GM21619 (cell line): ENCODE measurements around the gene CDC7.
A peak's percentile ranks its signal among the peaks of the same experiment; 100 is the strongest.
"Not testable (repeated sequence)": the region's sequence is repeated elsewhere in the genome, so short reads cannot be mapped to it uniquely, and the experiment has no call there.

Experiments used
- ATAC-seq: cut with Tn5 transposase; IDR thresholded peaks from one replicate; pipeline ENCODE4 v1.9.1; 2021; ENCODE audit not compliant: unreplicated experiment

The CDC7 gene

DNA sequence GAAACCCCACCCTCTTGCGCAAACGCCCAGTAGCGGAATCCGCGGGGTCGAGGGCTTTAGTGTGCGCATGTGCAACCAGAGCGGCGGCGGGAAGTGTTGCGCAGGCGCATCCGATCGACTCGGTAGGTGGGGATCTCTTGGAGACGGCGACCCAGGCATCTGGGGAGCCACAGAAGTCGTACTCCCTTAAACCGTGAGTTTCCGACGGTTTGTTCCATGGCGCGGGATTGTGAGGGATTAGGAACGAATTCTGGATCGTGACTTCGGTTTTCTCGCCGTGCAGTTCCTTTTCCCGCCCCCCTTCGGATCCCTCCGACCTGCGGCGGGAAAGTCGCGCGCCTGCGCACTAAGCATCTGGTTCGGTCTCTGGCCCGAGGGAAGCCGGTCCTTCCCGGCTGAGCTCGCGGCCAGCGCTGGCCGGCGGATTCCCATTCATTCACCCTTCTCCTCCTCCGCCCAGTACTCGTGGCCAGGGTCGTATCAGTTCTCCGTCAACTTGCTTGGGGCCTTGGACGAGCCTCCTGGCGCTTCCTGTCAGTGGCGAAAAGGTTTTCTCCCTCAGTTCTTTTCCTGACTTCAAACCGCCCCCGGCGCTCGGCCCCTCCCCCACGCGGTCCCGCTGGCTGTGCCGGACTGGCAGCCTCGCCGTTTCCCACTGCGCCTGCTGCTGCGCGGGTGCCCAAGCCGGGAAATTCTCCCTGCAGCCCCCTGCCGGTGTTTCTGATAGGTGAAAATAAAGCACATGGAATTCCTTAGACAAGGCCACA, at the start of gene CDC7:
TSS of gene CDC7 (plus strand) at position 96 of the 767 bp plus-strand sequence. CDS start 866 bp downstream, outside the sequence.
- ATAC-seq: peak; percentile 75

DNA sequence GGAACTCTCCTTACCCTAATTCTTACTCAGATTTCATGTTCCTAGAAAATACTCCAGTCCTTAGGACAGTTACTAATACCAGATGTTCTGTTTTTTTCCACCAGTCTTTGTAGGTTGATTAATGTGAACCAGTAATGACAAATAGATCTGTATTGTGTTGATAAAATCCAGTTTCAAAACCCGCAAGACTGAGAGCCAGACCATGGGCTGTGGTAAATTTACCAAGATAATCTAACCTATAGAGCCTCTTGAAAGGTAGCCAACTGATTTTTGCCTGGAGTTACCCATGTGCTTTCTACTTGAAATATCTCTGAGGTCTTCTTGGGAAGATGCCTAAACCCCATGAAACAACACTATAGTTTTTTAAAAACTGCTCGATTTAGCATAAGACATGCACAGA, 46.5 kb upstream of the CDC7 start:
- no peak for ATAC-seq

DNA sequence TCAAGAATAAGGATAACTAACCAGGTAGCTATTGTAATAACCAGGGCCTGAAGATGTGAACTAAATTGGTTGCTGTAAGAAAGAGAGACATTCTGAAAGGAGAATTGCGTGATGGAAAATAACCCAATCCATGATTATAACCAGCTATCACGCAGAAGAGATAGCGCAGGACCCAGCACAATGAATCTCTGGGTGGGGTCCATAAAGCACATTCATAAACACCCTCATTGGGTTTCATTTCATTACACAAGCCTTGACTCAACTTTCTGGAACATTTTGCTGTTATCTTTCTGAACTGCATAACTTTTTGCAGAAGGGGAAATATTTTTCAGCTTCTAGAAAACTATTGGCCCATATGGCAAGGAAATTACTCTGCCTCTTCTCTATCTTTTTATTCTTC, 45.3 kb upstream of the CDC7 start:
- no peak for ATAC-seq

DNA sequence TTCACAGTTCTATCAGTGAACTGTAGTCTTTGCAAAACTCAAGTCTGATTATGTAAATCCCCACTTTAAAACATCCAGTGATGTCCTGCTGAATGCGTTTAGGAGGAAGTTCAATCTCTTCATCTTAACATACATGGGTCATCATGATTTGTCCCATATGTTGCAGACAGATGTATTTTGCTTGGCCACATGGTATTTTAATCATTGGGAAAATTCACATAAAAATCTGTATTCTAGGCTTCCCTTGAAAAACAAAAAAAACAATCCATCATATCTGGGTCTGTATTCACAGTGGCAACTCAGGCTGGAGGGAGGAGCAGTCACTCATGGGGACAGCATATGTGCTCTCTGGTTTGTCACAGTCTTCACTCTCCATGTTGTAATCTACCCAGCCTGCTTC, 44.8 kb upstream of the CDC7 start:
- ATAC-seq: no peak

DNA sequence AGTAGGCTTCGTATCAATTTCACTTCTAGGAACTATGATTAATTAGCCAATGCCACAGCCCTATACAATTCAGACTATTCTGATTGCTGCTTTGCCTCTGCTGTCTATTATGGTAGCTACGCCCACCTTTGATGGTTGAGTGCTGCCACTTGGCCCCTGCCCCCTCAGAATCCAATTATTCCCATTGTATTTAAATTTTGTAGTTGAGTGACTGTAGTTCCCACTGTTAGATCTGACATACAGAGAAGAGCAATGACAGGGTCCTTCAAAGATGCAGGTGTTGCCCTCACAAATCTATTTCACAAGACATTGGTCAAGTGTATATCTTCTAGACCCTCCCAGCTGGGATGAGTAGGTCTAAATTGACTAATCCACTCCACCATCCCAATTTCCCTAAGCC, 35.3 kb upstream of the CDC7 start:
- not testable (repeated sequence) for ATAC-seq

DNA sequence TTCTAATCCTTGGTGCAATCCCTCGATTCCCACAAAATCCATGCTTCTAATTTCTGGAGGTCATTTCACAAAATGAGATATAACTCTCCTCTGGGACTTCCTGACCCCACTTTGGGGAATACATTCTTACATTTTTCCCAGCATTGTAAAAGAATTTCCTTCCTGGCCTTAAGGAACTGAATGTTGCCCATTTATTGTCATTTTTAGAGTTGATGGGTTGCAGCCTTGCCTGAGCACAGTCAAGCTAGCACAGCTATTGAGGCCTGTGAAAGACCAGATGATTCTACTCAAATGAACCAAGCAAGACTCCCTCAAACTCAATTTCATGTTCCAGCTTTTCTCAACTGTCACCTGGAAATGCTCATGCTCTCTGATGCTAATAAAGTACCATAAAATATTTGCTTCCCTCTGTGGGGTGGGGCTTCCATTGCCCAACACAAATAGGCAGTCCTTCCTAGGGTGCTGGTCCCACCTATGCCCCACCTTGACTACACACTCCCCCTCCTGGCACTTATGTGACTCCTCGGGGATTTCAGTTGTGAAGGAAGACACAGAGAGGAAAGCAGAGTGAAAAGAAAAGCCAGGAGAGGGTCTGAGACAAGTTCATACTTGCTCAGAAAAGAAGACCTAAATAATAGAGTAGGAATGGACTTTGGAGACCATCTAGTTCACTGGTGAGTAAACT, 24.0 kb upstream of the CDC7 start:
- ATAC-seq: no peak

DNA sequence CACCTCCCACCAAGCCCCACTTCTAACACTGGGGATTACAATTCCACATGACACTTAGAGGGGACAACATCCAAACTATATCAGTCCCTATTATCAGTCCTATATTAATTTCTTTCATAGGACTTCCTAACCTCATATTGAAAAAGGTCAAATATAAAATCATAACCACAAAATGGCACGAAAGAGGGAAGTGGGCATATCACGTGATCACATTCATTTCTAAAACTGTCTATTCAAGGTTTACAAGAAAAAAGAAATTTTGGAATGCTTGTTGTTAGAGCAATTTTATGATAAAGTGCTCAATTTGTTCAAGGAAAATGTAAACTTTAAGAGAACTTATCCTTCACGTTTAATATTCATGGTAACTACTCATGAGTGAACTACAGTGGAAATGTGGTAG, 13.2 kb upstream of the CDC7 start:
- no peak for ATAC-seq

DNA sequence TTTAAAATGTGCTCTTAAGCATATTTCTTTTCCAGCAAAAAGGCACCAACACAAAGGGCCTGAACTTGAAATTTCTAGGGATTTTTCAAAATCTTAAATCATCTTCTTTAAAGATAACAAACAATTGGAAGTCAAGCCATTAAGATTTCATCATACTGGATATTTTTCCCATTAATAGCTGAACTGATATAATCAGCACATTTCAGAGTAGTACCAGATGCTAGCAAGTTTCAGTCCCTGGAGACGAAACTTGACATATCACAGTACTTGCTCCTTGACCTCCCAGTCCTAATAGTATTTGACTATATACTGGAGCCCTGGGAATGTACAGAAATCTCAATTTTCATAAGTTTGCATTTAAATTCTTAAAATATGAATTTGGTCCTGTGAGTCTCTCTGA, 10.2 kb upstream of the CDC7 start:
- ATAC-seq: no peak

DNA sequence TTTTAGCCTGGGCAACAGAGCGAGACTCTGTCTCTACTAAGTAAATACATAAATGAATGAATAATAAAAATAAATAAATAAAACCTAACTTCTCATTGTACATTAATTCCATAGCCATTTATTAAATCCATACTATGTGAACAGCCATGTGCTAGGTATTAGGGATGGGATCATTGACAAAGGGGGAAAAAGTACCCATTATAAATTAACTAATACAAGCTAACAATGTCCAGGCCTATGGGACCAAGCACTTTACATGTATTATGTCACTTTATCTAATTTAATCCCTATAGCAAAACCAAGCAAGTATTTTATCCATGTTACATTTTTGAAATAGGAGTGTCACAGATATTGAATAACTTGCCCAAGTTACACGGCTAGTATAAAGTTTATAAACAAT, 2.6 kb upstream of the CDC7 start:
- no peak for ATAC-seq

DNA sequence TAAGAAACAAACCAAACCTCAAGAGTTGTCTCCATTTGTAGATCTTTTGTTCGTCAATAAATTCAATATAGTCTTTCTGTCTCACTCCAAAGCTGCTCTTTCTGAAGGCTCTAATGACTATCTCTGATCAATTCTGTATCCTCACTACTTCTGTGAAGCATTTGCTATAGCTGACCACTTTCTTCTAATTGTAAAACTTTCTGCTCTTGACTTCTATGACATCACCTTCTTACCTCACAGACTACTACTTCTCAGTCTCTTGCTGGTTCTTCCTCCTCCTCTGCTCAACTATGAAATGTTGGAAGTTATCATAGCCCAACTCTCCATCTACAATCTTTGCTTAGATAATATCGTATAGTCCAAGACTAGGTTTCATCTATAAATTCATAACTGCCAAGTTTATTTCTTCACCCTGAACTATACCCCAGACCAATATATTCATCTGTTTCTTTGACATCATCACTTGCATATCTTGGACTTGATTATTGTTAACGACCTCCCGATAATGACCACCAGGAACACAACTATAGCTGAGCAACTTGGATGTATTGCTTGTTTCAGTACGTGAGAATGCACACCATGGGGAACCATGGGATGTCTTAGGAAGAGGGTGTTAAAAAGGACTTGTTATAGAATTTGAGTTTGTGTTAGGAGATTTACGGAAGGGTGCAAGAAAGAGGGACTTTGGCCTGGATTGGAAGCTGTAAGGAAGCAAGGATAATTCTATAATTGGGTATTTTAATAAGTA, 2.0 kb upstream of the CDC7 start:
- no peak for ATAC-seq

DNA sequence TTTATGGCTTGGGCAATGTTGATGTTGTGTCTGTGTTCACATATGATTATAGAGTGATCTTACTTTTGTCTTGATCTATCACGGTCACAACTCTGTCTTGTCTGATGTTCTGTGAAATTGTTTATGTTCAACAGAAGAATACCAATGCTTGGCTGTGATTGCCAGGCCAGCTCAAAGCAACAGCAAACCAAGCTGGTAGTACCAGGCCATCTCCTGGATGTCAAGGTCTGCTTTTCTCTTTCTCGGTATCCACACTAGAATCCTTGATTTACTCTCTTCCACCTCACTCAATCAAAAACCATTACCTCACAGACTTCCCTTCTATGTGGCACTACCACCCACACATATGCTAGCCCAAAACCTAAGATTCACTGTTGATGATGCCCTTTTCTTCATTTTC, 1.3 kb upstream of the CDC7 start:
- ATAC-seq: no peak

DNA sequence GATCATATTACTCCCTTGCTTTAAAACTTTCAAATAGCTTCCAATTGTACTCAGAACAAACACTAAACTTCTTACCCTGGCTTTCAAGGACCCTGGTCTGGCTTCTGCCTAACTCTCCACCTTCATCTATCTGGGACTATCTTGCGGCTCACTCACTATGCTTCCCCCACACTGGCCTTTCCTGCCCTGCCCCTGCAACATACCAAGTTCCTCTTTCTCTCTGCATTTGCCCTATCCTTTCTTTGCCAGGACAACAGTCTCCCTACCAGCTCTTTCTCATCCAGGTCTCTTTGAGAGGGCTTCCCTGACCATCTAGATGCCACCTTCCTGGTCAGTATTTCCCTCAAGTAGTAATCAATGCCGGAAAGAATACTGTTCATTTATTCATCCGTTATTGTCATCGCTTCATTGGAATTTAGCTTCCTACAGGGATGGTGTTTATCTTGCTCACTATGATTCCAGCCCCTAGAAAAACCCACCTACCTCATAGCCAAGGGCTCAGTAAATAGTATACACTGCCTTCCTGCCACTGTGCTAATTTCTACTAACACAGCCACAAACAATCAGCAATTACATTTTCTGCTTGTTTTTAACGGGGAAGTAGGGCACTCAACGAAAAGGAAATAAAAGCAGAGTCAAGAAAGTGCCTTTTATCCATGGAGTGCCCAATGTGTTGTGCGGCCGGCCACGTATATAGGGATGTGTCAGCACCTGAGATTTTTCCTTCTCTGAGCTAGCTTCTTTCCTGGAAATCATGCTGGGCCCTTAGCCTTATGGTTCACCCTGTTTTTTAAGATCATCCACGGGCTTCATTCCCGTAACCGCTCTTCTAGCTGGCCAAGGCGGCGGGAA, 521 bp upstream of the CDC7 start:
- ATAC-seq: peak; percentile 6

DNA sequence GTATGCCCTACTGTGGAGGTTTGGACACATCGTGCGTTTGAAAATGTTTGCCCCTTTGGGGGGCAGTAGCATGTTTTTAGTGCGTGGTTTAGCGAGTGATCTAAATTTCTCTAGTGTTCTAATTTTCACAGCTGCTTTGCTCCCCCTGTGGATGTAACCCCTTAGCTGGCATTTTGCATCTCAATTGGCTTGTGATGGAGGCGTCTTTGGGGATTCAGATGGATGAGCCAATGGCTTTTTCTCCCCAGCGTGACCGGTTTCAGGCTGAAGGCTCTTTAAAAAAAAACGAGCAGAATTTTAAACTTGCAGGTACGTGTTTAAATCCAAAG, 836 bp downstream of the CDC7 start:
- peak; percentile 14 for ATAC-seq

DNA sequence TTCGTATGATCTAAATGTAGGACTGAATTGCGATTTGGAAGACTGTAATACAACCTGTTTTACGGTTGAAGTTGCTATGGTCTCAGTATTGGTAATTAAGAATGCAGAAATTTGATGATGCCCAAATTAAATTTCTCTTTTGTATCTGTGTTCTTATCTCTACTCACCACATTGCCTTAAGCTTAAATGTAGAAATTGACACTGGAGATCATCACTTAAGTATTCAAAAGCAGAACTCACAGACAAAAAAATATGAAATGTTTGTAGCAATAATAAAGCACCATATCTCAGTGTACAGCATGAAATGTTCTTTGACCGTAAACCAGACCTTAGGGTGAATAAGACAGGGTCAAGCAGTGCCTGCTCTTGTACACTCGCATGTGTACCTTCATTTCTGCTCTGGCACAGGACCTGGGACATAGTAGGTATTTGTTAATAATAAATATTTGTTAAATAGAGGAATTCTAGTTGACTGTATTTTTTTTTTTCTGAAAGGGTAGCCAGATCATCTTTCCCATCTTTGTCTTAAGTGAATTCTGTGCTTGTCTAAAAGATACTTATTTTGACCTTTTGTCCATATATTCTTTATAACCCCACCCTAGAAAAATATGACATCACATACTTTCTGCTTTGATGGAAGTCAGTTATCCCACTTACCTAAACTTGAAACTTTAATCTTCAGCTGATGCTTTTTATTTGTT, 1.5 kb downstream of the CDC7 start:
- ATAC-seq: no peak

DNA sequence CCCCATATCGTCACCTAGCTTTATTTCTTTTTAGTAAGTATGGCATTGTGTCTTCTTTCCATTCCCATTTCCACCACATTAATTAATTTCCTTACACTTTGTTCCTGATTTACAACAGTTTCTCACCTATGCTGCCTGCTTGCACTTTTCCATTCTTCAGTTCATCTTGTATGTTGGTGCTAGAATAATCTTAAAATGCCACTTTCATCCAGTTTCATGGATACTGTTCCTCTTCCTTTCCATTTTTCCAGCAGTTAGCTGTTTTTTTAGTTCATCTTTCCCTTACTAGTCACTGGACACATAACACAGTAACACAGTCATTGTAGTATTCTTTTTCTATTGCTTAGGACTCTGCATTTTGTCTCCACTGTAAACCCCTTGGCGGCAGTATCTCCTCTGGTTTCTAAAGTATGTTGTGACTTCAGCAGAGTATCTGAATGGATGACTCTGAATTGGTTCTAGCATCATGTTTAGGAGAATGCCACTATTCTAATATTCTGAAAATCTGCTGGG, 2.1 kb downstream of the CDC7 start:
- ATAC-seq: no peak

DNA sequence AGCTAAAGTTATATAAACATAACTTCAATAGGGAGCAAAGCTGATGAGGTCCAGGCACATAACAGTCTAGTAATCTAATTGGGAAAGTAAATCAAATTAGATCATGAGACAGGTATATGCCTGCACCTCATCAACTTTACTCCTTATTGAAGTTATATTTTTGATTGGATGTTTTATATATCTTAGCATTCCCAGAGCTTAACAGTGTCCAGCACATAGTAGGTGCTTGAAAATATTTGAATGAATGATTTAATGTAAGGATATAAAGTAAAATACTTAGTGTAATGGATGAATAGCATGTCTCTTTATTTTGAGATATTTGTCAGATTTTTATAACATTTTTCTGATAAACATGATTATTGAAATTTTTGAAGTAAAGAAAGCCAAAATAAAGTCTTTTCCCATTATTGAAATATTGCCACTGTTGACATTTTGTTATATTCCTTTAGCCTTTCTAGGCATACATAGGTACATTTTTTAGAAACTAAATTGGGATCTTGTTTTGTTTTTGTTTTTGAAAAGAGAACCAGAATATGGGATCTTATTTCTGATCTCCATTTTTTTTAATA, 2.8 kb downstream of the CDC7 start:
- ATAC-seq: no peak

DNA sequence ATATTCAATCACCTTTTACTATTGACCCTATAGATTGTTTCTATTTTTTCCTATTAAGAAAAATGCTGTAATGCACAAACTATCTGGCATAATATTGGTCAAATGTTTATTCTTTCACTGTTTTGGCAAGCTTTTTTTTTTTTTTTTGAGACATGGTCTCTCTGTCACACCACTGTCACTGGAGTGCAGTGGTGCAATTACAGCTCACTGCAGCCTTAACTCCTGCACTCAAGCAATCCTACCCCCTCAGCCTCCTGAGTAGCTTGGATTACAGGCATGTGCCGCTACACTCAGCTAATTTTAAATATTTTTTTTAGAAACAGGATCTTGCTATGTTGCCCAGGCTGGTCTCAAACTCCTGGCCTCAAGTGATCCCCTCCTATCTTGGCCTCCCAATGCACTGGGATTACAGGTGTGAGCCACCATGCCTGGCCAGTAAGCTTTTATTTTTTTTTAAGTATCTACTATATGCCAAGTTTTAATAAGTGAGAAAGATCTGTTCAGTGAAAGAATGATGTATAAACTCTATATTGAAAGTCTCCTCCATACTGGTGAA, 3.4 kb downstream of the CDC7 start:
- ATAC-seq: no peak

DNA sequence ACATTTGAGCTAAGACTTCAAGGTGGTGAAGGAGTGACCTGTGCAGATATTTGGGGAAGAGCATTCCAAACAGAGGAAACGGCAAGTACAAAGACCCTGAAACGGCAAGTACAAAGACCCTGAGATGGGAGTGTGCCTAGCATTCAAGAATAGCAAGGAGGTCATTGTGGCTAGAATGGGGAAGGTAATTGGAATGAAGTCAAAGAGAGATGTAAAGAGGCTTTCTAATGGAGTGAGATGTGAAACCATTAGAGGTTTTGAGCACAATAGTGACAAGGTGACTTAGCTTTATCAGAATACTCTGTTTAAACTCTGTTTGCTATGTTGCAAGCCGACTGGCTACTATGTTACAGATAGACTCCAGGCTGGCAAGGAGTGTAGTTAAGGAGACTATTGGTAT, 4.4 kb downstream of the CDC7 start:
- ATAC-seq: no peak

DNA sequence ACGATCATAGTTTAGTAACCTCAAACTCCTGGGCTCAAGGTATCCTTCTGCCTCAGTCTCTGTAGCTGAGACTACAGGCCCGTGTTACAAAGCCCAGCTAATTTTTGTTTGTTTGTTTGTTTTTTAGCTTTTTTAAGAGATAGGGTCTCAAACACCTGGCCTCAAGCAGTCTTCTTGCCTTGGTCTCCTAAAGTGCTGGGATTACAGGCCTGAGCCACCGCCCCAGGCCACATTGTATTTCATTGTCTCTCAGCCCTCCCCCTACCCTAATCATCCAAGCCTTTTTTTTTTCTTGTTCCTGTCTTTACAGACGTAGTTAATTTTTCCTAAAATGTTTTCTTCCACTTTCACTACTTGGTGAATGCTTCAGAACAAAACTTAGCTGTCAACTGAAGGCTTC, 5.4 kb downstream of the CDC7 start:
- ATAC-seq: no peak

DNA sequence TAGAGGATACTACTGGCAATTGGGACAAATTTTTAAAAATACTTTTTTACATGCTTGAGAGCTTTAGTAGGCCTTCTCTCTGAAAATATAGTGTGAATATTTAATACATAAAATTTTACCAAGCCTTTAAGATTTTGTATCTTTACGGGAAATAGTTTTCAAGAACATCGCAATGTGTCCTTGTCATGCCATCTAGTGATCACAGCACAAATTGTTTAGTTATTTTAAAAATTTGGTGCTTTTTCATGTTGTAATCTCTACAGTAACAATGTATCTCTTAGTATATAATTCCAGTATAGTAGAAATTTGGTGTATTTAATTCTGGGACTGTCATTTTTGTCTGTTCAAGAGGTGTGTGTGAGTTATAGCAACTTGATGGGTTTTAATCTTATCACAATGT, 6.7 kb downstream of the CDC7 start:
- ATAC-seq: no peak
